Measurements from ENCODE around the gene PAQR5.

PAQR5 gene

DNA sequence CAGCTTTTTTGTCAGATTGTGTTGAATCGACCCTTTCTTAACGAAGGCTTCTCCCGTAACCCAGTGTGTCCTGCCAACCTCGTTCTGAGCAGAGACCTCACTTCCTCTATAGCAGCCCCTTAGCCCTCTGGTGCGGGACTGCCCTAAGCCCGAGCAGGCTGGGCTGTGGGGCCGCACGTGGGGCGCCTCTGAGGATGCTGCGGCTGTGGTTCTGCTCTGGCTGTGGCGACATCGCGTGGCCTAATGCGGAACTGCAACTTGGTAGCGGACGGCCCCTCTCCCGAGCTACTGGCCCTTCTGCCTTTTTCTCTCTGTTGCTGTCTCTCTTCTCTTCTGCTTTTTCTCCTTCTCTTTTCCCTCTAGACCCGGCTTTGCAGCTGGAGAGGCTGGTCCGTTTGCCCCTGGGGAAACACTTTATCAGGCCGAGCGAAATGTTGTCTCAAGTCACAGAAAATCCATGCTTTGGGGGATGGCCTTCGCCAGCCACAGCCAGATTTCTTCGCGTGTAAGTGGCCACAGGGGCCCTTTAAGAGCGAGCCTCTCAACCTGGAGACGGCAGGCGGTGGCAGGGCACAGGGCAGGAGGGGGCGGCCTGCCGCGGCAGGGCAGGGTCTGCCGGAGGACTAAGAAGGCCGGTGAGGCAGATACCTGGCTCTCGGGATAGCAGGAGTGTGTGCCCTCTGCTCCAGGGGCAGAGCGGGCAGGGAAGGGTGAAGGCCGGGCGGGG lies 96.0 kb downstream of the PAQR5 start:
- DNase-seq: peak; percentile 93 to 94

DNA sequence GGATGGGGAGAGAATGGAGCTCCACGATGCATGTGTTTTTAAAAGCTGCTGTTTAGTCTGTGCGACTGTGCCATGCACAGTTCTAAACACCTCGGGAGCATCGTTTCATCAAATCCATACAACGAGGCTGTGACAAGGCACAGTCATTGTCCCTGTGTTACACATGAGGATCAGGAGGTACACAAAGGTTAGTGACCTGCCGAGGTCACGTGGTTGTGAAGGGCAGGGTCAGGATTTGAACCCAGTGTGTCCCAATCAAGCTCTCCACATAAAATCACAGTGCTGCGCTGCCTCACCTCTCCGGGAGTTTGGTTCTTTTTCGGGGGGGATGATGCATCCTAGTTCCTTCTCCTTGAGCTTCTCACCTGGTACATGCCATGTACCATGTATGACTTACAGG lies 96.7 kb downstream of the PAQR5 start:
- DNase-seq: no peak

DNA sequence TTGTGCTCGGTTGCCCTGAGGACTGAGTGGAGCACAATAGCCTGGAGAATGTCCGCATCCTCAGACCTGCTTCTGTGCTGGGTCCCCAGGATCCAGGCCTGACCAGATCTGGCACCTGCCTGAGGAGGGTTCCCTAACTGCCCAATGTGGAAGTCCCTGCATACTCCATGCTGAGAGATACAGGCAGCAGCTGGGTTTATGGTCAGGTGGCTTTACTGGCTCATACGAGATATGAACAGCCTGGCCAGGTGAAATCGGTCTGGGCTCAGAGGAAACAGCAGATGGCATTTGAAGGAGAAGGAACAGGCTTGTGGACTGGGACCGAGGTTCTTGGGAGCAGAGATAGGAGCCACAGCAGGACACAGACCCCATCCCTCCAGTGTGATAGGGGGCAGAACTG lies 97.3 kb downstream of the PAQR5 start:
- no peak for DNase-seq

DNA sequence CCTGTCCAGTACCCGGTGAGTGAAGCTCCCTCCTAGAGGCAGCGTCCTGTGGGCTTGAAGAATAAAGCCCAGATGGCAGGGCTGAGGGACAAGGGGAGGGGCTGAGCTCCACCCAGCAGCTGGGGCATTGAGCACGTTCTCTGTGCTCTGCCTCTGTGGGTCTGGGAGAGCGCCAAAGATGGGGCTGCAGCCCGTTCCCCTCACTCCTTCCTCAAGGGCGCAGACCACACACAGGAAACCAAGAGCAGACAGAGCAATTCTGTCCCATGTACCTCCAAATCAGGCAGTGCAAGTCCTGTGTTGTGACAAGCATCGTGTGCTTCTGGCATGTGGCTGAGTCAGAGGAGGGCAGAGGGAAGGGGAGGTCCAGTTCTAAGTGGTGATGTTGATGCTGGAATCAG lies 99.8 kb downstream of the PAQR5 start:
- DNase-seq: no peak

DNA sequence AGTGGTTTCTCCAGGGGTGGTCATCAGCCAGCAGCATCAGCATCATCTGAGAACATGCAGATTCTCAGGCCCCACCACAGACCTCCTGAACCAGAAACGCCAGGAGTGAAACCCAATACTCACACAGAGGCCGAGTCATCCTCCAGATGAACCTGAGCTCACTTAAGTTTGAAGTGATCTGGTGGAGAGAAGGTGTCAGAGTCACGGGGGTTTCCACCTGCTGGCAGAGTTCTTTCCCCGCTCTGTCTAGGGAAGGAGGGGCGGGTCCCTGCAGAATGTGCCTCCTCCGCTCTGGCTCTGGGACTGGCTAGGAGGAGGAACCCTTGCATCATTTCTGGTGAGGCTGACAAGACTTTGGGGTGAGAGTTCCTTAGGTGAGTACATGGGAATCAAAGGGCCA lies 102.1 kb downstream of the PAQR5 start:
- peak in 1 of 2 donors; percentile 44 for DNase-seq

DNA sequence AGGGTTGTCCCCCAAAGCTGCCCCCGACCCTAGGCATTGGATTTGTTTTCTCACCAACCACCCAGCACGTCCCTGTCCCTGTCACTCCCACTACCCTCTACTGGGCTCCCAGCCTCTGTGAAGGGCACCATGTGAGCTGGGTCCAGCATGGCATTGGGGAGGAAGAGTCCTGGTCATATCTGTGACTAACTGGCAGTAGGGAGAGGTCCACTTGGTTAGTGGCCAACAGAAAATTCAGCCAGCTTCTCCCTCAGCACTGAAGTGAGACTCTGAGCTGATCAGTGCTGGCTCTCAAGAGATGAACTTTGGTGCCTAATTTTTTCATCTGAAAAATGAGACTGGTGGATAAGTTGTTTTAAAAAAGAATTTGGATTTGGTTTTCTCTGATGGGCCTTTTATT lies 104.1 kb downstream of the PAQR5 start:
- no peak for DNase-seq

DNA sequence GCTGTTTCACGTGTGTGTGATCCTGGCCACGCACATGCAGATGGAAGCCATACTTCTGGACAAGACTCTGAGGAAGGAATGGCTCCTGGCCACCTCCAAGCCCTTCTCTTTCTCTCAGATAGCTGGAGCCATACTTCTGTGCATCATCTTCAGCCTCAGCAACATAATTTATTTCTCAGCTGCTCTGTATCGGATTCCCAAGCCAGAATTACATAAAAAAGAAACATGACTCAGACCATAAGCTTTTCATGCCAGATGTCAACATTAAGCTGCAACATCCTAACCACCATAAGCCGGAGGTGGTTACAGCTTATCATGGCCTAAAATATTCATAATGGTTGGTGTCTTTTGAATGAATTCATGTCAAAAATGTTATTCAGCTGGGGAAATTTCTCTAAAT lies 104.9 kb downstream of the PAQR5 start:
- no peak for DNase-seq

DNA sequence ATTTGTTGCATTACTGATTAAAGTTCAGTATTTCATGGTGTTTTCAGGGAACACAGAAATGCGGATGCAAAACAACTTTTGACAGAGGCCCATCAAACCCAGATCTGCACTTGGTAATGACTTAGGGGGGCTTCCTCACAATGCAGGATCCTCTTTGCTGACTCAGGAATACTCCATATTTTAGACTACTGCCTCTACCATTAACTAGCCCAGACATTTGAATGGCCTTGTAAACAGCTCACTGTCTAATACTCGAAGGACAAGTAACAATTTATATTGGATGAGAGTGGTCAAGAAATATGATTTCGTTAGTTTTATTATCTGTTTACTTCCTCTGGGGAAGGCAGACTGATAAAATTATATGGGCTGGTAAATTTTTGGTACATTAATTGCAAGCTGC lies 106.4 kb downstream of the PAQR5 start:
- DNase-seq: no peak

DNA sequence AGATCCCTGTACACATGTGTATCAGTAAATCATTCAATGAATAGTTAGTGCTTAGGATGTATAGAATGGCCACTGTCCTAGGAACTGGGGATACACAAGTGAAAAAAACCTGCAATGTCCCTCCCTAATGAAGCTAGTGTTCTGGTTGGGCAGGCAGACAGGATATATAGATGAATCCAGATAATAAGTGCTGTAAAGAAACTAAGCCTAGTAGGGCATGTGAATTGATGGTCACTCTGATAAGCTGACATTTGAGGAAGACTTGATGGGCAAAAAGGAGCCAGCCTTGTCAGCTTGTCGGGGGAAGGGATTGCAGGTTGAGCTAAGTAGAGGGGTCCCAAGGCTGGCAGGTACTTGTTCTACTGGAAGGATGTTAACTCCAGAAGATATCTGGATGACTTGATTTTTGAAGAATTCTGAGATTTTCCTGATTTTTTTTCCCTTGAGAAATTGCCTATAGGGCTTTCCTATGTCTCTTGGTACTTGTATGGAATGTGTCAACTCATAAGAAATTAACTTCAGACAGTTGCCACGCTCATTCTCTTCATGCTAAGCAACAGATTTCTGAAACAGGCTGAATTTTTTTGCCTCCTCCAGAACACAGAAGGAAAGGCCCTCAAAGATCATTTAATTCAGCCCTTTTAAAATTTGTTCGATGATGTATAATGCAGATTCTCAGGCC lies 109.1 kb downstream of the PAQR5 start:
- DNase-seq: no peak

DNA sequence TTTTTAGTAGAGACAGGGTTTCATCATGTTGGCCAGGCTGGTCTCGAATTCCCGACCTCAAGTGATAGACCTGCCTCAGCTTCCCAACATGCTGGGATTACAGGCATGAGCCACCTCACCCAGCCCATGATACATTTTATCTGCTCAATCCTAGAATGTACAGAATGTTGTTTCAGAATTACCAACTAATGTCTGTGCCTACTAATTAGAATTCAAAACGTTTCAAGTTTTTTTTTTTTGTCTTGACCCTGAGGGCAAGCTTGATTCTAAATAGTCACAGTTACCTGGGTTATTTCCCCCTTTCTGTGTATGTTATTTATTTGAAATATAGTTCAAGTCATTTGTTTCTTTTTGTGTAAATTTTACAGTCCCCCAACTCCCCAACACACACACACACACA lies 110.1 kb downstream of the PAQR5 start:
- no peak for DNase-seq

DNA sequence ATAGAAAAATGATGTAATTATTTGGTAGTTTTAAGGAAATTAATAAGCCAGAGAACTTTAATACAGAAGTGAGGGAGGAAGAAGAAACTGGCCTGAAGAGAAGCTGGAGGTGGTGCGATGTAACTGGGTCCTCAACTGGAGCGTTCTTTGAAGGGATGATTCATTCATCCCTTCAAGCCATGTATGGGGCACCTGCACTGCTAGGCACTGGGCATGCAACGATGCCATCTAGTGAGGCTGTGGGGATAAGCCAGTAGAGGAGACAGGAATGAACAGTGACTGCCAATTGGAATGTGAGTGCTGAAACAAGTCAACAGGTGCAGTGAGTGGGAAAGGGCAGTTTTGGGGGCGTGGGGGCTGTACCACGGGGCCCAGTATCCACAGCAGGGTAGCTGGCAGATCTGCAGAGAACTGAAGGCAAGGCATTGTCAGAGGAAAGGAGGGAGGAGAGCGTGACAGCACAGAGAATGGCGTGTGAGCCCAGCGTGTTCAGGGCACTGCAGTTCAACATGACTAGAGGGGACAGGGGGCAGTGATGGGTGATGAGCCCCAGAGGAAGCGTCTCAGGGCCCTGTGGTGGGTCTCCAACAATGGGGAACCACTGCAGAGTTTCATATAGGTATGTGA lies 111.6 kb downstream of the PAQR5 start:
- DNase-seq: peak in 1 of 2 donors; percentile 48

DNA sequence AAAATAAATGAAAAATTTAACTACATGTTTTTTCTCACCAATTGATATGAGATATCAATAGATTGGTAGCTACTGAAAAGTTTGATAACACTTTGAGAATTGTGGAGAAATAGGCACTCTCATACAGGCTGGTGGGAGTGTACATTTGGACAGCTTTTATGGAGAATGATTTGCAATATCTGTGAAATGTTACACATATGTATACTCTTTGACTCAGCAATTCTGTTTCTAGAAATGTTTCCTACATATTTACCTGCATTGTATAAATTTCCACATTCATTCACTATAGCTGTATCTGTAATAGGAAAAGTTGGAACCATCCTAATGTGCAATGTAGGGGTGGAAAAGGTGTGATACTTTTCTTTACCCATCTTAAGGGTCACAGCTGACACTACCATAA lies 113.6 kb downstream of the PAQR5 start:
- no peak for DNase-seq

DNA sequence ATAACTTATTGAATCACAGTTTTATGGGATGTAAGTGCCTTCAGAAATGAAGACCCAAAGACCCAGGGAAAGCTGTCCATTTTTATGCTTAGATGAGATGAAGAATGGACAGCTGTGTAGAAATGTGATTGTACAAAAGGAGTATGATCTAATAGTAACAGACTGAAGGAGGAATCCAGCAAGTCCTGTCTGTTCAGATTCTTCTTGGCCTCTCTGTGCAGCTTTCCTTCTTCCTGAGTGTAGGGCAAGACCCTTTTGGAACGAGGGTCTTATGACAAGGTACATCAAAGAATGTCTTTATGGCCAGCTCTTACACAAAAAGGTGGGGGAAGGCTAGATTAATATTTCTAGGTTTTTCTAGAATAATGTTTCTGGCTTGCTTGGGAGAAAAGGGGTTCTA lies 114.0 kb downstream of the PAQR5 start:
- no peak for DNase-seq

DNA sequence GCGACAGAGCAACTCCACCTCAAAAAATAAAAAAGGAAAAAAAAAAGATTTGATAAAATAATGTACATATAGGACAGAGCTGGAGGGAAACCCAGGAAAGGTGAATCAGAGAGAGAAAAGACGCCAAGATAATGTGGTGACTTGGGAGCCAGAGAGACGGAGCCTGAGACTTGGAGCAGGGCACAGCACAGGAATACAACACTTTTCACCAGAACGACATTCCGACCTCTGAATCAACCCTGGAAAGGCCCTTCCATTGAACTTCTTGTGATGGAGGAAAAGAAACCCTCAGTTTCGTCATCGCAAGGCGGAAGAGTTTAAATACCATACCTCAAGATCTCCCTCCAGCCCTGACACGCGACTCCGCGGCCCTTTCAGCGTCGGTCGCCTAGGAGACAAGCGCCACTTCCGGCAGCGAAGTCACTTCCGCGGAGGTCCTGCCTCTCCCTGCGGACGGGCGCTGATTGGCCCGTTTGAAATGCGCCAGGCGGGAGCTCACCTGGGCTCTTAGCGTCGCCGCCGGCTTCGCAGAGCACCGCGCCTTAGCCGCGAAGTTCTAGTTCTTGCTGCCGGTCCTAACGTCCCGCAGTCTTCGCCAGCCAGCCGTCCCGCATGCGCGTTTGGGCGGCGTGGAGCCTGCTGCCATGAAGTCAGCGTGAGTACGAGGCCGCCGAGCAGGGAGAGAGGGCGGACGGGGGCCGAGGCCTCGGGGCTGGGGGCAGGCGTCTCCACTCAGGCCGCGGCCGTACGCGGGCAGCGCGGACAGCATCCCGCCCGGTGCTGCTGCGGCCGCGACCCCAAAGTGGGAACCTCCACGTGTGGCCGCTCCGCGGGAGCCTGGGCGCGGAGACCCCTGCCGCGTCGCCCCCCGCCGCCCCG lies 115.3 kb downstream of the PAQR5 start, which contains the start of gene KIF23:
TSS of gene KIF23 (plus strand) at position 528 of the 879 bp plus-strand sequence. CDS start at position 645, 117 bp downstream.
- peak; percentile 92 for DNase-seq

DNA sequence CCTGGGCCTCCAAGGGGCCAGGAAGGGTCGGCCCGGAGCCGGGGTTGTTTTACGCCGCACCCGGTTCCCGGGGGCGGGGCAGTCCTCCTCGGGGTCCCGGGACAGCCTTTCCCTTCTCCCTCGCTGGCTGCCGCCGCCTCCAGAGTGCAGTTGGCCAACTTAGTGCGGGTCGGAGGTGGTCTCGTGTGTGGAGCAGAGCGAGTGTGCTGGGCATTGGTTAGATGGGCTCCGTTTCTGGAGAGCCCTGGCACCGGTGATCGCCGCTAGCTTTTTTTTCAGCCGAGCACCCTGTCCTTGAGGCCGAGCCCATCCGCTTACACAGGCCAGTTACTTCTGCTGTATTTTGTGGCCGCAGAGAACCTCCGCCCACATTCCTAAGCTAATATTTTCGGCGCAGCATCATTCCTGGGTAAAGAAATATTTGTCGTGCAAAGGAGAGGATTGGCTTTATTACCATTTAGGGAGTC lies 116.0 kb downstream of the PAQR5 start:
- peak in 1 of 2 donors; percentile 33 for DNase-seq

DNA sequence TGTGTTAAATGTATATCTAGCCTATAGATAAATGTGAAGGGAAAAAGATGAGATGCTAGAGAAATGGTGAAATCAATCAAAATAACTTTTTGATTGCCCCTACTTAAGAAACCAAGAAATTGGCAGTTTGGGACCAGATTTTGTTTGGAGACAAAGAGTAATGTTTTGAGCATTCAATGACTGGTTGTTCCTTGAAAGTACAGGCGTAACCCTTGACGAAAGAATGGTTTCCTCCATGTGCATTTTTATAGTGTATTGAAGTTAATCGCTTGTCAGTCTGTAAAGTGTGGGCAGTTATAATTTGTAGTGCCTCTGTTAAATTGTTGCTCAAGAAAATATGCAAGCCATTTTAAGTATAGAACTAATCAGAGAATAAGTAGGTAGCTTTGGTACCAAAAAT lies 116.7 kb downstream of the PAQR5 start:
- no peak for DNase-seq

DNA sequence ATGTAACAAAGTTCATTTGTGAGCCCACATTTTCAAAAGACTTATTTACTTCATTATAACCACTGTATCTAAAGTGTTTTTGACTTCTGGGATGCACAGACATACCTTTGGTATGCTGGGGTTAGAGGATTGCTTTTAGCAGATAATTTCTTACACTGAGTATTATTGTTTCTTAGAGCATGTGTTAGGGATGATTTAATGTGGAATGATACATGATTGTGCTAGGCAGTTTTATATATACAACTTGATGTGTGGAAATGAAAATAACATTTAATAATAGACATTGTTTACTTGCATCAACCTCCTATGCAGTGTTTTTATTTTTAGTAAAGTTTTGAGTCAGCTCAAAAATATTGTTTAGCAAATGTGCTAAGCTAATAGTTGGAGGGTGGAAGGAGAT lies 118.9 kb downstream of the PAQR5 start:
- no peak for DNase-seq

DNA sequence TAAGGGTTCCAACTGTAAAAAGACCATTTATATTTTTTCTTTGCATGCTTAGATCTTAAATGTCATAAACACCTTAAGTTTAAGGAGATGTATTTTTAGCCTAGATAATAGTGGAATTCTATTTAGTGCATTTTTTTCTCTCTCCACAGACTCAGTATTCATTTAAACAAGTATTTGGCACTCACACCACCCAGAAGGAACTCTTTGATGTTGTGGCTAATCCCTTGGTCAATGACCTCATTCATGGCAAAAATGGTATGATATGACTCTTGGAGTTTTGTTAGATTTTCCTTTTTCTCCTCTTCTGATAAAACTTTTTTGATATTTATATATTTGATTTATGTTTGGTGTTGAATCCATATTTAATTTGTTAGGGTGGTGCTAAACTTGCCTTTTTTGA lies 122.8 kb downstream of the PAQR5 start:
- DNase-seq: no peak

DNA sequence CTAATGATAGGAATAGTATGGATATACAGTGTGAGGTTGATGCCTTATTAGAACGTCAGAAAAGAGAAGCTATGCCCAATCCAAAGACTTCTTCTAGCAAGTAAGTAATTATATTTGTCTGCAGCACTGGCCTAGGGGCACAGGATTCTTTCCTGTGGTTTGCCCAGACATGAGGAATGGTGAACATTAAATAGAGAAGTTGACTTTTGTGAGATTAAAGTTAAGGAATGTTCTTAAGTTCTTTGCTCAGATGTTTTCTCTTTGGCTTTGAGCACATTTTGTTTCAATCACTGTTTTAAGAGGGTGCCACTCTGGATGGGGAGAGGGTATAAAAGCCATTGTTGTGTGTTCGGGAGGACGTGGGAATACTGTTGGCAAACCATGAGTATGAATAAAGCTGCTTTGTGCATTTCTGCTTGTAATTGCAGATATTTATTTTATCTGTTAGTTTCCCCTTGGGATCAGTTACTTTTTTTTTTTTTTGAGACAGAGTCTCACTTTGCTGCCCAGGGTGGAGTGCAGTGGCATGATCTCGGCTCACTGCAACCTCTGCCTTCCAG lies 123.7 kb downstream of the PAQR5 start:
- DNase-seq: no peak

DNA sequence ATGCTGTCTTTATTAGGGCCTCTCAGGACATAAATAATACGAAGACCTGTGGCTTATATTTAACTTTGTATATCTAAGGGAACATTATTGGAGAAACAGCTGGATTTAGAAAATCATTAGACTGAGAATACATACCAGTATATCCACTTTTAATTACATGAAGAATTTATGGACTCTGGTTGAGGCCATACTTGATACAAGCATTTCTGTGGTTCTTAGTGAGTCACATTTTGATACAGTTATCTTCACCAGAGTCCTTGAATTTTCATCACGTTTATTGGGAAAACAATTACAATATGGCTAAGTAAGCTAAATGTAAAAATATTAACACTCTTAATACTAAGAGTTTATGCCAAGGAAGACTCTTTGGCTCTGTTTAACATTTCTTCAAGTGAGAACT lies 125.3 kb downstream of the PAQR5 start:
- DNase-seq: no peak

DNA sequence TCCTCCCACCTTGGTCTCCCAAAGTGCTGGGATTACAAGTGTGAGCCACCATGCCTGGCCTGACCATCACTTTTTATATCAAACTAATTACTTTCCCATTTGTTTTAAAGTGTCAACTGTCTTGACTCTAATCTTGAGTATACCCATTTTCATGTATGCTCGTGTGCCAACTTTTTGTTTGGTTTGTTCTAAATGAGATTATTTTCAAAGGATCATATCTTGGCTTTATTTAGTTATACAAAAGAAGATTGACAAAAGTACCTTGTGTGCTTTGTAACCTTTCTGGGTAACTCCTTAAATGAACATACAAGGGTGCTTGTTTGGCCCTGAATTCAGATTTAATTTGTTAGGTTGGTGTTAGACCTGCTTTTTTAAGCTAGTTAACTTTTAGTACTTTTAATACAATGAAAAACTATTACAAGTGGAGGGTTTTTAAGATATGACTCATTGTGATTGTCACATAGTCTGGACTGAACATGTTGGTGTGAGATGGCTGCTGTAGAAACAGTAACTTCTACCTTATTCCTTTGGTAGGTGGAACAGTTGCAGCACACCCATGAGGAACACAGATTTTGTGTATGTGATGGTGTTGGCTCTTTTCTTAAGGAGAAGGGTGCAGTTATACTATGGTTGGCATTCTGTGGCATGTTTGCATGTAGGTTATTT lies 126.2 kb downstream of the PAQR5 start:
- DNase-seq: no peak

DNA sequence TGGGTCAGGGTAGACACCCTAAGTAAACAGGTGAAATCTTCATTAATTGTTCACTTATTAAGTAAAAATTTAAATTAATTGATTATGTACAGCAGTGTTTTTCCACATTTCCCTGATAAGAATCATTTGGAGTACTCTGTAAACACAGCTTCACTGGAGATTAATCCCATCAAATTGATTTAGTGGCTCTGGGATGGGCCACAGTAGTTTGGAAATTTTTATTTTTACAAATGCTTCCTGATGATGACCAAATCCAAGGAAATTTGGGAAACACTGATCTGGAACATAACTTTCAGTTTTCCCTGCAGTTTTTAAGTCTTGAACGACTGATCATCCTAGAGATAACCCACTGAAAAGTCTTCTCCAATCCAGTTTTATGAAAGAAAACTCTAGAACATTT lies 135.1 kb downstream of the PAQR5 start:
- no peak for DNase-seq
